ENCODE data around the gene TRAPPC5.

The TRAPPC5 gene

GRCh38 chr19:7691497-7691896, 10.9 kb downstream of the TRAPPC5 start:
- no peaks in the 10 kb centered on the region for H3K36me3 ChIP-seq (ENCODE audit: control insufficient read depth, insufficient read depth, low read length)
- H3K4me3 ChIP-seq (ENCODE audit: extremely low read depth, insufficient read depth, low read length, poor library complexity, severe bottlenecking) = no peak overlapping the region
- no peak overlapping the region for H3K27ac ChIP-seq (ENCODE audit: low read depth, low read length, severe bottlenecking)

GRCh38 chr19:7692417-7693088, 11.9 kb downstream of the TRAPPC5 start:
- WGBS, 2 experiments (ENCODE audit: insufficient coverage in 2 of 2) = 45 to 50% methylated on average over 10 to 13 of the region's 13 CpGs
- Histone ChIP-seq H3K4me3 (ENCODE audit: extremely low read depth, insufficient read depth, low read length, poor library complexity, severe bottlenecking) (no peak overlapping the region), H3K9me3 (ENCODE audit: control insufficient read depth, low read length) (no peaks in the 10 kb centered on the region), H3K27ac (ENCODE audit: low read depth, low read length, severe bottlenecking) (no peak overlapping the region), H3K36me3 (ENCODE audit: control insufficient read depth, insufficient read depth, low read length) (no peaks in the 10 kb centered on the region), H3K4me1 (ENCODE audit: control insufficient read depth, insufficient read depth, low read length, poor library complexity, severe bottlenecking) (no peaks in the 10 kb centered on the region)

More at GRCh38 chr19:7691497-7691896, 10.9 kb downstream of the TRAPPC5 start:
- Histone ChIP-seq H3K9me3 (ENCODE audit: control insufficient read depth, low read length) (no peaks in the 10 kb centered on the region), H3K4me1 (ENCODE audit: control insufficient read depth, insufficient read depth, low read length, poor library complexity, severe bottlenecking) (no peaks in the 10 kb centered on the region)

GRCh38 chr19:7694499-7694898, 13.9 kb downstream of the TRAPPC5 start:
- 40 to 93% methylated on average over 1 to 2 of the region's 4 CpGs for WGBS, 2 experiments (ENCODE audit: insufficient coverage in 2 of 2)
- no peaks in the 10 kb centered on the region for H3K4me1 ChIP-seq (ENCODE audit: control insufficient read depth, insufficient read depth, low read length, poor library complexity, severe bottlenecking)

GRCh38 chr19:7697721-7698287, 17.2 kb downstream of the TRAPPC5 start:
- Histone ChIP-seq H3K4me3 (ENCODE audit: extremely low read depth, insufficient read depth, low read length, poor library complexity, severe bottlenecking) (no peak overlapping the region), H3K27ac (ENCODE audit: low read depth, low read length, severe bottlenecking) (no peak overlapping the region), H3K4me1 (ENCODE audit: control insufficient read depth, insufficient read depth, low read length, poor library complexity, severe bottlenecking) (no peaks in the 10 kb centered on the region), H3K36me3 (ENCODE audit: control insufficient read depth, insufficient read depth, low read length) (no peaks in the 10 kb centered on the region), H3K9me3 (ENCODE audit: control insufficient read depth, low read length) (no peaks in the 10 kb centered on the region)
- 50 to 51% methylated on average over 7 of the region's 10 CpGs for WGBS, 2 experiments (ENCODE audit: insufficient coverage in 2 of 2)

More at GRCh38 chr19:7694499-7694898, 13.9 kb downstream of the TRAPPC5 start:
- H3K36me3 ChIP-seq (ENCODE audit: control insufficient read depth, insufficient read depth, low read length) = no peaks in the 10 kb centered on the region
- no peak overlapping the region for H3K4me3 ChIP-seq (ENCODE audit: extremely low read depth, insufficient read depth, low read length, poor library complexity, severe bottlenecking)
- no peaks in the 10 kb centered on the region for H3K9me3 ChIP-seq (ENCODE audit: control insufficient read depth, low read length)
- no peak overlapping the region for H3K27ac ChIP-seq (ENCODE audit: low read depth, low read length, severe bottlenecking)

DNA sequence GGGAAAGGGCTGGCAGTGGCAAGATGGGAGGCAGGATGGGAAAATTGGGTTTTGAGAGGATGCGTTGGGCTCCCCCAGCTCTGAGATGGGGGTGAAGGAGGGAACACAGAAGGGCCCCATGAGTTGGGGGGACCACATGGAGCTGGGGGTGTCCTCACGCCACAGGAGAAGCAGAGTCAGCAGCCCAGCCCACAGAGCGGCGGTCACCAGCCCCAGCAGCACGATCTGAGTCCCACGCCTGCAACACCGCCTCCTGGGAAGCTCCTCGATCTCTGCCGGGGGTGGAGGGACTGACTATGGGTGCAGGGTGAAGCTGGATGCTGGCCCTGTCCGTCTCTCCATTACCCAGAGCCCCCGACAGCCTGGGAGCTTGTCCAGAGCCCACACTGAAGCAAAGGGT, 17.9 kb downstream of the TRAPPC5 start:
- H3K27ac ChIP-seq (ENCODE audit: low read depth, low read length, severe bottlenecking) = no peak overlapping the region
- no peaks in the 10 kb centered on the region for H3K9me3 ChIP-seq (ENCODE audit: control insufficient read depth, low read length)
- H3K4me1 ChIP-seq (ENCODE audit: control insufficient read depth, insufficient read depth, low read length, poor library complexity, severe bottlenecking) = no peaks in the 10 kb centered on the region
- WGBS, 2 experiments (ENCODE audit: insufficient coverage in 2 of 2) = 44 to 50% methylated on average over 5 to 9 of the region's 11 CpGs
- no peaks in the 10 kb centered on the region for H3K36me3 ChIP-seq (ENCODE audit: control insufficient read depth, insufficient read depth, low read length)
- H3K4me3 ChIP-seq (ENCODE audit: extremely low read depth, insufficient read depth, low read length, poor library complexity, severe bottlenecking) = no peak overlapping the region

DNA sequence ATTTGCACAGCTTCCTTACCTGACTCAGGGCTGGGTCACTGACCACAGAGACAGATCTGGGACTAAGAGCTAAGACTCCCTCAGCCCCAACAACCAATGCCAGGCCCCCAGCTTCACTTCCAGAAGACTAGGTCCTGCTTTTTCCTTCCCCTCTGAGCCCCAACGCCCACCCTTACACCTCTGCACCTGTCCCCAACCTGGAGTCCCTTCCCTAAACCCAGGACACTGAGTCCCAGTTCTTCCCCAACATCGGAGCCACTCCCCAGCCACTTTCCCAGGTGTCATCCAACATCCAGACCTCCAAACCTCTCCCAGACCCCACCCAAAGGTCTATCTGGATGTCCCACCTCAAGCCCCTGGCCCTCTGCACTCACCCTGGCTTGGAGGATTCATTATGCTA, 18.4 kb downstream of the TRAPPC5 start:
- 35 to 58% methylated on average over 1 to 2 of the region's 2 CpGs for WGBS, 2 experiments (ENCODE audit: insufficient coverage in 2 of 2)

DNA sequence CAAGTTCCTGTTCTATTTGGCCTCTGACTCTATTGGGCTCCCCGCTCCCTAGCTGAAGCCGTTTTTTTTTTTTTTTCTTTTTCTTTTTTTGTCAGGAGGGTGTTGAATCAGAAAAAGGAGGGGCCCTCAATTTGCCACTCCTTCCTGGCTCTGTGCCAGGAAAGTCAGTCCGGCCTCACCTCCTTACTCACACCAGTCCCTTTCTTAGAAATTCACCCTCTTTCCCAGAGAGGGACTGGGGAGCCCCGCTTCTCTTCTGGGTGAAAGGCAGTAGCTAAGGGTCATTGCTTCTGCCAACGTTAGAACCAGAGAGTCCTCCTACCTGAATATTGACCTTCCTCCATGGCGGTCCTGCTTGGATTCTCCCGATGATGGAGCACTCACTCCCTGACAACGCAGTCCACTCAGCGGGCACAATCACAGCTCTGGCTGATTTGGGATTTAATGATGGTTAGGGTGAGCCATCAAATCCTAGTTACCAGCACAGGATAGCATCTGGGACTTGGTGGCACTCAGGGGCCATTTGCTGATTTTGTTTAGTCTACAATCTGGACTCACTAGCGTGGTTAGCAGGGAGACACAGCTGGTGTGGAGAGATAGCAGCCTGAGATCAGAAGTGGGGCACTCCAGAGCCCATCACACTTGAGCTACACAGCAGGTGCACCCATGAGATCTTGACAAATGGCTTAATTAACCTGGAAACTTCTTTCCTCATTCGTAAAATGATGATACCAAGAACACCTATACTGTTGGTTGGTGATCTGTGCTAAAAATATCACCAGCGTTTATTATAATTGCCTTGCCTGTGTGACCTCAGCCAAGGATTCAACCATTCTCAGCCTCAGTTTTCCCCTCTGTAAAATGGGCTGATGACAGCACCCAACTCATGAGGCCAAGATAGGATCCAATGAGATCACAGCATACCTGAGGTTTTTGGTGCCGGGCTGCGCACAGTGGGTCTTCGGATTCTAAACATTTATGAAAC, 19.1 kb downstream of the TRAPPC5 start:
- H3K9me3 ChIP-seq (ENCODE audit: control insufficient read depth, low read length) = no peaks in the 10 kb centered on the region
- WGBS, 2 experiments (ENCODE audit: insufficient coverage in 2 of 2) = 77 to 78% methylated on average over 8 to 10 of the region's 15 CpGs
- no peak overlapping the region for H3K27ac ChIP-seq (ENCODE audit: low read depth, low read length, severe bottlenecking)
- no peaks in the 10 kb centered on the region for H3K36me3 ChIP-seq (ENCODE audit: control insufficient read depth, insufficient read depth, low read length)
- H3K4me3 ChIP-seq (ENCODE audit: extremely low read depth, insufficient read depth, low read length, poor library complexity, severe bottlenecking) = no peak overlapping the region
- no peaks in the 10 kb centered on the region for H3K4me1 ChIP-seq (ENCODE audit: control insufficient read depth, insufficient read depth, low read length, poor library complexity, severe bottlenecking)

More for the DNA sequence above, 18.4 kb downstream of the TRAPPC5 start:
- no peak overlapping the region for H3K27ac ChIP-seq (ENCODE audit: low read depth, low read length, severe bottlenecking)
- no peaks in the 10 kb centered on the region for H3K4me1 ChIP-seq (ENCODE audit: control insufficient read depth, insufficient read depth, low read length, poor library complexity, severe bottlenecking)
- no peaks in the 10 kb centered on the region for H3K9me3 ChIP-seq (ENCODE audit: control insufficient read depth, low read length)
- no peaks in the 10 kb centered on the region for H3K36me3 ChIP-seq (ENCODE audit: control insufficient read depth, insufficient read depth, low read length)
- no peak overlapping the region for H3K4me3 ChIP-seq (ENCODE audit: extremely low read depth, insufficient read depth, low read length, poor library complexity, severe bottlenecking)

- no peaks in the 10 kb centered on the region for H3K4me1 ChIP-seq (ENCODE audit: control insufficient read depth, insufficient read depth, low read length, poor library complexity, severe bottlenecking)
- no peaks in the 10 kb centered on the region for H3K9me3 ChIP-seq (ENCODE audit: control insufficient read depth, low read length)
- H3K27ac ChIP-seq (ENCODE audit: low read depth, low read length, severe bottlenecking) = no peak overlapping the region
- 84 to 85% methylated on average over 11 to 12 of the region's 12 CpGs for WGBS, 2 experiments (ENCODE audit: insufficient coverage in 2 of 2)
- no peak overlapping the region for H3K4me3 ChIP-seq (ENCODE audit: extremely low read depth, insufficient read depth, low read length, poor library complexity, severe bottlenecking)
- H3K36me3 ChIP-seq (ENCODE audit: control insufficient read depth, insufficient read depth, low read length) = no peaks in the 10 kb centered on the region
These were observed 20.5 kb downstream of the TRAPPC5 start for GRCh38 chr19:7701049-7701653.

- Histone ChIP-seq H3K4me3 (ENCODE audit: extremely low read depth, insufficient read depth, low read length, poor library complexity, severe bottlenecking) (no peak within 1 kb of the TSS), H3K27ac (ENCODE audit: low read depth, low read length, severe bottlenecking) (no peak within 1 kb of the TSS), H3K4me1 (ENCODE audit: control insufficient read depth, insufficient read depth, low read length, poor library complexity, severe bottlenecking) (no peaks in the 10 kb centered on the region), H3K9me3 (ENCODE audit: control insufficient read depth, low read length) (no peaks in the 10 kb centered on the region), H3K36me3 (ENCODE audit: control insufficient read depth, insufficient read depth, low read length) (no peaks in the 10 kb centered on the region)
- WGBS, 2 experiments (ENCODE audit: insufficient coverage in 2 of 2) = 64 to 68% methylated on average over 10 to 12 of the region's 20 CpGs
These were observed 21.2 kb downstream of the TRAPPC5 start, which contains the start of gene FCER2 for GRCh38 chr19:7701654-7702457. TSS of gene FCER2 (minus strand) at chr19:7702131. CDS start at chr19:7699760, 2,371 bp downstream.

- Histone ChIP-seq H3K9me3 (ENCODE audit: control insufficient read depth, low read length) (no peaks in the 10 kb centered on the region), H3K4me3 (ENCODE audit: extremely low read depth, insufficient read depth, low read length, poor library complexity, severe bottlenecking) (no peak overlapping the region), H3K36me3 (ENCODE audit: control insufficient read depth, insufficient read depth, low read length) (no peaks in the 10 kb centered on the region), H3K27ac (ENCODE audit: low read depth, low read length, severe bottlenecking) (no peak overlapping the region), H3K4me1 (ENCODE audit: control insufficient read depth, insufficient read depth, low read length, poor library complexity, severe bottlenecking) (no peaks in the 10 kb centered on the region)
- WGBS, 2 experiments (ENCODE audit: insufficient coverage in 2 of 2) = 66 to 82% methylated on average over 5 to 8 of the region's 8 CpGs
These were observed 22.7 kb downstream of the TRAPPC5 start for GRCh38 chr19:7703332-7703731.

Measured in mesodermal cell (in vitro differentiated cells).